Thymus (tissue), 11 donors: ENCODE measurements around the gene ADAMTS17. TPM values are rescaled to one million over a fixed set of nuclear protein-coding genes. Genes with fewer than 3 reads are reported as not detected.

Experiments
- DNase-seq, 9 donors: peaks; one replicate each; pipeline ENCODE4 v3.0.0-alpha.2; 2013; ENCODE audit warnings: low spot score in 9 of 9, low read depth in 6 of 9, missing footprints in 1 of 9
- H3K27ac ChIP-seq, 2 donors: one replicate each; pipeline ENCODE4 v1.5.1; 2013; ENCODE audit warnings: control low read depth in 1 of 2, low read depth in 1 of 2, low read length in 1 of 2, mild to moderate bottlenecking in 1 of 2, moderate library complexity in 1 of 2
- H3K27me3 ChIP-seq, 2 donors: one replicate each; pipeline ENCODE4 v1.5.1; 2013; ENCODE audit warnings: low read length in 1 of 2; ENCODE audit not compliant: control insufficient read depth in 2 of 2, insufficient read depth in 1 of 2
- H3K36me3 ChIP-seq, 2 donors: one replicate each; pipeline ENCODE4 v1.5.1; 2013; ENCODE audit warnings: low read length in 1 of 2, mild to moderate bottlenecking in 1 of 2, moderate library complexity in 1 of 2; ENCODE audit not compliant: control insufficient read depth in 2 of 2, insufficient read depth in 2 of 2
- H3K4me1 ChIP-seq, 2 donors: one replicate each; pipeline ENCODE4 v1.5.1; 2013; ENCODE audit warnings: low read length in 2 of 2; ENCODE audit not compliant: control insufficient read depth in 2 of 2, insufficient read depth in 2 of 2
- H3K4me3 ChIP-seq, 2 donors: one replicate each; pipeline ENCODE4 v1.5.1; 2013; ENCODE audit warnings: low read length in 2 of 2, control low read depth in 1 of 2, mild to moderate bottlenecking in 1 of 2
- H3K9me3 ChIP-seq, 2 donors: one replicate each; pipeline ENCODE4 v1.5.1; 2013; ENCODE audit warnings: low read length in 1 of 2, mild to moderate bottlenecking in 1 of 2; ENCODE audit not compliant: control insufficient read depth in 2 of 2, insufficient read depth in 1 of 2
- WGBS: extraction: QIAGEN DNeasy Blood & Tissue Kit; methylation state at CpG from one replicate; pipeline ENCODE4 v1.1.7; 2013; 5-methylcytosine and 5-hydroxymethylcytosine counted together
- polyA plus RNA-seq: library from polyadenylated mRNA; stranded (reverse); fragments of 200-250 nt; gene quantifications from one replicate; pipeline ENCODE4 v1.2.3, GENCODE V29; 2013
- total RNA-seq: library from RNA; stranded (reverse); fragments of 120-200 nt; gene quantifications from one replicate; pipeline ENCODE4 v1.2.4, GENCODE V29; 2013
- donor health status: healthy.

The ADAMTS17 gene
- total and polyA plus RNA-seq, 2 donors: 5.6 to 10.4 TPM

DNA sequence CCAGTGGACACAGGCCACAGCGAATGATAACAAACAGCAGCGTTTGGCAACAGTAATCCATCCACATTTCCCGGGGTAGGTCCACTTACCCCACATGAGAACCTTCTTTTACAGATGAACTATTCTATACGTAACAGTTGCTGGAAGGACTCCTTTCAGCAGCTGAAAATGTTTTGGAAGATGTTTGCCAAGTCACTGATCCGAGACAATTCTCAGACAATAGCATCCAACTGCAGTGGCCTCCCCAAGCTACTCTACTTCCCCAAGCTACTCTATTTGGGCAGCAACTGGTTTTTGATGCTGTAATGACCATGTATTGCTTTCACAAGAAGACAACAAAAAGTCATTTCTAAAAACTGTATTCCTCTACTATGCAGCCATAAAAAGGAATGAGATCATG lies 87.5 kb downstream of the ADAMTS17 start:
- Histone ChIP-seq H3K36me3 (peaks cover 0 to 15% of the 10 kb centered on the region in 2 donors), H3K9me3 (peaks cover 0 to 6% of the 10 kb centered on the region in 2 donors), H3K27me3 (no peaks in the 10 kb centered on the region), H3K4me1 (peaks cover 0 to 4% of the 10 kb centered on the region in 2 donors), H3K4me3 (no peak overlapping the region), H3K27ac (peak overlapping the region in 1 of 2 donors; percentile 17)
- WGBS: 88% methylated on average over 5 of the region's 5 CpGs
- DNase-seq: no peak

DNA sequence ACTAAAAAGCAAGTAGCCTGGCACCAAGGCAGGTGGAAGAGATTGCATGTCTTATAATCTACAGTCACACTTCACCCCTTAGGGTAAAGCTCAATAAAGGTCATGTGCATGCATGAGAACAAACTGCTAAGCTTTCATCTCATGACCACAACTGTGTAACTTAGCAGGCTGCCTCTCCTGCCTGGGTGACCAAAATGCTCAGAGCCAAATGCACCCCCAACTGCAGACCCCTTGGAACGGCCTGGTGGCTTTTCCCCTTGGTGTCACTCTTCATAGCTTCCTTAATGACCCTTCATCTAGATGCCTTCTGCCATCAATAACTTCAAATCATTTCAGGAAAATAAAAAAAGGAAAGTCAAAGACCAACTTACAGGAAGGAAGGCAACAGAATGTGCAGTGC lies 88.1 kb downstream of the ADAMTS17 start:
- Histone ChIP-seq H3K4me1 (peaks cover 0 to 4% of the 10 kb centered on the region in 2 donors), H3K9me3 (peaks cover 0 to 6% of the 10 kb centered on the region in 2 donors), H3K36me3 (peaks cover 0 to 13% of the 10 kb centered on the region in 2 donors), H3K27ac (peak overlapping the region in 1 of 2 donors; percentile 37), H3K27me3 (no peaks in the 10 kb centered on the region), H3K4me3 (no peak overlapping the region)
- WGBS: 67% methylated on average over 1 of the region's 1 CpG
- DNase-seq: no peak

DNA sequence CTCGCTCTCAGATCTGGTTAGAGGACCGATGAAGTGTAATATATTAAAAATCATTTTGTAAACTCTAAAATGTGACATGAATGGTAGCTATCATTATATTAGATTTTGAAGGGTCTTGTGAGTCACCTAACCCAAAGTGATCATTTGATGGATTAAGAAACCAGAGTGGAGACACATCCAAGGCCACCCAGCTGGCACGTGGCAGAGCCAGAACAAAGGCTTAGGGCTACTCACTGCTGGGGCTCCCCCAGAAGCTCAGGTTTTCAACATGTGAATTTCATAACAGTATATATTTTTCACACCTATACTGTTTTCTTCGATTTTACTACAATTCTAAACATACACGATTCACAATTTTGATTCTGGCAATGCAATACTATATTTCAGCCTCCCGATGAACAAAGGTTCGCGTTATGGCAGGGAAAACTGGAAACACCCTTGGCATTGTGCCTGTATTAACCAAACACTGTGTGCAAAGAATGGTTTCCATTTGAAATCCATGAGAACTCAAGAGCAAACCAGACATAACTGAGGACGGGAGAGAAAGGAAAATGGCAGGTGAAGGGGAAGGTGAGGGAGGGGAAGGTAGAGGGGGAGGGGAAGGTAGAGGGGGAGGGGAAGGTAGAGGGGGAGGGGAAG lies 88.9 kb downstream of the ADAMTS17 start:
- no peak for DNase-seq
- H3K4me3 ChIP-seq: no peak overlapping the region
- peaks cover 0 to 4% of the 10 kb centered on the region in 2 donors for H3K4me1 ChIP-seq
- peaks cover 0 to 9% of the 10 kb centered on the region in 2 donors for H3K36me3 ChIP-seq
- H3K27ac ChIP-seq: no peak overlapping the region
- H3K9me3 ChIP-seq: peaks cover 0 to 6% of the 10 kb centered on the region in 2 donors
- H3K27me3 ChIP-seq: no peaks in the 10 kb centered on the region
- 94% methylated on average over 9 of the region's 9 CpGs for WGBS

DNA sequence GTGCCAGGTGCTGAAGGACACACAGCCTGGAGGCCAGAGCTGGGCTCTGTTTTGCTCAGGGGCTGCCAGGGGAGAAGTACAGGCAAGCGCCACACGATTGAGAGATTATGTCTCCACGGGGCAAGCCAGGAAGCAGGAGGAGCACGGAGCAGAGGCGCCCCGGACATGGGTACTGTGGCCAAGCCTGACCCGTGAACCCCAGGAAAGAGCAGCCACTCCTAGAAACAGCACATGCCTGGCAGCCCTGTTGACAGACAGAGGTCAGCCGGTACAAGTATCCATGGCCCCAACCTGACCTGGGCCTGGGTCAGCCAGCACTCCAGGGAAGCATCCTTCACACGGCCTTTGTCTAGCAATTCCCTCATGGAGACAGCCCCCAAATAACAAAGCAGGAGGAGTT lies 89.4 kb downstream of the ADAMTS17 start:
- peaks cover 0 to 6% of the 10 kb centered on the region in 2 donors for H3K9me3 ChIP-seq
- no peak for DNase-seq
- H3K4me3 ChIP-seq: no peak overlapping the region
- no peaks in the 10 kb centered on the region for H3K27me3 ChIP-seq
- peaks cover 0 to 7% of the 10 kb centered on the region in 2 donors for H3K36me3 ChIP-seq
- 94% methylated on average over 9 of the region's 9 CpGs for WGBS
- peaks cover 0 to 4% of the 10 kb centered on the region in 2 donors for H3K4me1 ChIP-seq
- H3K27ac ChIP-seq: no peak overlapping the region

DNA sequence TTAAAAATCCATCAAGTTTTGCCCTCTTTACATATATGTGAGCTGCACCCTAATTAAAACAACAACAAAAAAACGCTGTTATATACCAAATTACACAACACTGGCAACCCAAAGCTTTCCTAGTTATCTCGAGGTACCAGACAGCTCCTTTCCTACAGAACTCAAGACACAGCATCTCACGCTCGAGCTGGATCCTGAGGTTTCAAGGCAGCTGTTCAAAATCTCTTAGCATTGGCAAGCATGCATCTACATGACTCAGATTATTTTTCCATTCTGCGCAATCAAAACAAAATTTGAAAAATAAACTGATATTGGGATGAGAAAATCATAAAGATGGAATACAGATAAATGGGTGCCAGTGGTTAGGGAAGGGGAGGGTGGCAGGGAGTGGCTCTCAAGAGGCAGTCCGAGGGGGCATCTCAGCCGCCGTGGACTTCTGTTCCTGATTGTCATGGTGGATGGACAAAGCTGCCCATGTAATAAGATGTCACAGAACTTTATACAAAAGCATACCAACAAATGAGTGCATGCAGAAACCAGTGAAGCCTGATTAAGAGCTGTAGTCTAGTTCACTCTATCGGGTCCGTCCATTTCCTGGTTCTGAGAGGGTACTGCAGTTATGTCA lies 91.5 kb downstream of the ADAMTS17 start:
- Histone ChIP-seq H3K4me1 (peaks cover 0 to 4% of the 10 kb centered on the region in 2 donors), H3K36me3 (peaks cover 0 to 10% of the 10 kb centered on the region in 2 donors), H3K4me3 (no peak overlapping the region), H3K27me3 (no peaks in the 10 kb centered on the region), H3K27ac (no peak overlapping the region), H3K9me3 (no peaks in the 10 kb centered on the region)
- 87% methylated on average over 10 of the region's 10 CpGs for WGBS
- DNase-seq: no peak

DNA sequence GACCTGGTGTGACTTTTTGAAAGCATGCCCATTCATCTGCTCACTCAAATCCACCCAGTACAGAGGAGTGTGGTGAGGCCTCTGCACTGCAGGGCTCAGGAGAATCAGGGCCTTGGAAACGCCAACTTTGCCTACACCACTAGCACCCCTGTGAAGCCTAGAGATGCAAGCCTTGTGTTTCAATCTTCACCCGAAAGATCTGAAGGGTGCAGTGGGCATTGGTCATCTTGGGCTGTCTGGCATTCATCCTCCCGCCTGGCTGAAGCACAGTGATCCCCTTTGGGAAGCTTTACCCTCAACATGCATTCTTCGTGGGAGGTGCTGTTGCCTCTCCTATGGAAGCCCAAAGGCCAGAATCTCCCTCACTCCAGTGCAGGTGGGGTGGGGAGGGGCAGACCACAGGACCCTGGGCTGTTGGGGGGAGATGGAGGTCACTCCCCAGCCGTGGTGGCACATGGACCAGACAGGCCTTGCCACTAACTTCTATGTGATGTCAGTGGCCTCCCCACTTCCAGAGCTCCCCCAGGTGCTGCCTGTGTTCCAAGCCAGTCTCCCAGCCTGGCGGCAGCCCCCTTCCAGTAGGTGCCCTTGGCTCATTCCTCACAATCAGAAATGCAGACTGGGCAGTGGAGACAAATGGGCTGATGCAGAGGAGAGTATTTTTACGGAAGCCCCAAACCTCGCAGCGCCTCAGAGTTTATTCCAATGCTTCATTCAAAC lies 92.5 kb downstream of the ADAMTS17 start:
- H3K27ac ChIP-seq: no peak overlapping the region
- no peak for DNase-seq
- 94% methylated on average over 9 of the region's 9 CpGs for WGBS
- H3K9me3 ChIP-seq: peaks cover 0 to 10% of the 10 kb centered on the region in 2 donors
- no peaks in the 10 kb centered on the region for H3K27me3 ChIP-seq
- peaks cover 0 to 13% of the 10 kb centered on the region in 2 donors for H3K36me3 ChIP-seq
- H3K4me1 ChIP-seq: peaks cover 0 to 4% of the 10 kb centered on the region in 2 donors
- H3K4me3 ChIP-seq: no peak overlapping the region

DNA sequence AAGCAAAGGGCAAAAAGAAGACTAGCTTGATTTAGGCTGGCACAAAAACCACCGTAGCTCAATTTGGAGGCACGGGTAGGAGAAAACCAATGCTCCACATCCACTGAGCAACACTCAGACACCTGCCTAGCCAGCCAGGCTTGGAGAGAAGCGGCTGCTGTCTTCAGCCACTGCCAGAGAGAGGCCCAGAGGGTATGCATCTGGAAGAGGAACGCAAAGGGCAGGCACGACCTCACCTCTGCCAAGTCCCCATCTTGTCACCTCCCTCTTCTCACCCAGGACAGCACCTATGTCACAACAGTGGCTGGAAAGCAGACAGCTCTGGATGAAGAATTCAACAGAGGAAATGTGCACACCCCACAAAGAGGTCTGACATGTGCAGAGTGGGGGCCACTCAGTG lies 93.5 kb downstream of the ADAMTS17 start:
- Histone ChIP-seq H3K27me3 (no peaks in the 10 kb centered on the region), H3K4me3 (no peak overlapping the region), H3K9me3 (peaks cover 0 to 10% of the 10 kb centered on the region in 2 donors), H3K27ac (no peak overlapping the region), H3K4me1 (peaks cover 0 to 4% of the 10 kb centered on the region in 2 donors), H3K36me3 (peaks cover 0 to 13% of the 10 kb centered on the region in 2 donors)
- DNase-seq: no peak
- WGBS: 94% methylated on average over 5 of the region's 5 CpGs

DNA sequence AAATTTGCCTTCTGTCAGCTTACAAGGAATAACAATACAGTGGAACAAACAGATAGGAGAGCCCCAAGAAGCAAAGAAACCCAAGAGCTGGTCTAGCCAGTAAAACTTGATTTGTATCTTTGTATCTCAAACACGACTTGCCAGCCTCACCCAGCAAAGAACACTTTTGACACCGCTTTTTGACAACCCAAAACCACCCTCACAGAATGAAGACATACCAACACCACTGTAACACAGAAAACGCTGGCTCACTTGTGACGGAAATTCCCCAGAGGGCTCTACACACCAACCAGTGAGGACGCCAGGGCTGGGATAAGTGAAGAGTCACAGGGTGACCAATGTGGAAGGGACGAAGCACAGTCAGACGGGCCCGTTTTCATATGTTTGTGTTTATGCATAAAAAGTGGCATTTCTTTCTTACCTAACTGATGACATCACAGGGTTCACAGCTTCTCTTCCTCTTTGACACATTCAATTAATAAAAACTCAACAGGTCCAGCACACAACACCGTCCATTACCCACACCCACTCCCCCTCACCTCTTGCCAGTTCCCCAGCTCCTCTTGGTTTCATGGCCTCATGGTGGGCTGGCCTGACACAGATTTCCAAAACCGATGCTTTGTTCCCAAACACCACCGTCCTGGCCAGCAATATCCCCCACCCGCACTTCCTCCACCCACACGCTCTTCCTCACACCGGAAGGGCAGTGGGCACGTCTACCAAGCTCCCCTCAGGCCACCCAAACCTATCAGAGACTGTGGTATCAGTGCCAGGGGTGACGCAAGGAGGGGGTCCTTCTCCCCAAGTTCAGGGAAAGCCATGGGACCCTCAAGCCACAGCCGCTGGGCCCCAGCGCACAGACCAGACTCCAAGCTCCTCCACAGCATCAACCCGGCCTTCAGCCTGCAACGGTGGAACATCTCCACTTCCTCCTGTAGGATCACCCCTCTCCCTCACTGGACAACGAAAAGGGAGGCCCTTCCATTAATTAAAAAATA lies 94.2 kb downstream of the ADAMTS17 start:
- DNase-seq: no peak

More for the DNA sequence above, 94.2 kb downstream of the ADAMTS17 start:
- Histone ChIP-seq H3K27ac (no peak overlapping the region), H3K27me3 (no peaks in the 10 kb centered on the region), H3K4me3 (no peak overlapping the region), H3K4me1 (peaks cover 0 to 4% of the 10 kb centered on the region in 2 donors), H3K9me3 (peaks cover 0 to 10% of the 10 kb centered on the region in 2 donors), H3K36me3 (peaks cover 0 to 13% of the 10 kb centered on the region in 2 donors)
- 90% methylated on average over 21 of the region's 21 CpGs for WGBS
